ENCODE measurements around the gene FGFR3. TPM values are rescaled to one million over a fixed set of nuclear protein-coding genes. Genes with fewer than 3 reads are reported as not detected.

FGFR3 gene
- total and polyA plus RNA-seq, 10 of the 15 experiments (the other 5 are each of a cell fraction or from before 2014, with no cell fraction given) = 0.05 to 0.33 (median 0.18) TPM; not detected in 6

GRCh38 chr4:1753697-1754311 lies 39.3 kb upstream of the FGFR3 start (continued):
- TF ChIP-seq USF1 (IDR thresholded peaks at IDR 0.05; ENCODE audit: borderline replicate concordance, extremely low read length, insufficient read depth, low read depth, low read length) (no peak), BRCA1 (IDR thresholded peaks at IDR 0.05; ENCODE audit: low read depth, low read length) (no peak), SIX5 (IDR thresholded peaks at IDR 0.05; ENCODE audit: low read depth, low read length, severe bottlenecking) (no peak), ZBED1 (IDR thresholded peaks at IDR 0.05; ENCODE audit: borderline replicate concordance) (no peak), ZNF274 (IDR thresholded peaks at IDR 0.05; ENCODE audit: insufficient read depth, insufficient read length) (no peak), EGR1 (IDR thresholded peaks at IDR 0.05; ENCODE audit: borderline replicate concordance in 1 of 2, low read depth in 2 of 2, low read length in 2 of 2) (no peak)

- Histone ChIP-seq H3K4me2 (ENCODE audit: control insufficient read depth, insufficient read depth) (no peak overlapping the region), H3K27ac (ENCODE audit: control insufficient read depth, insufficient read depth) (no peak overlapping the region), H3K27me3 (replicated peaks in 1 of 2; ENCODE audit: control insufficient read depth in 2 of 2, insufficient read depth in 2 of 2, low read length in 1 of 2) (no peaks in the 10 kb centered on the region), H3K4me3 (no peak overlapping the region), H3K9ac (ENCODE audit: control insufficient read depth, insufficient read depth, low read length) (no peak overlapping the region), H3K4me1 (ENCODE audit: control insufficient read depth, insufficient read depth, low read length) (no peaks in the 10 kb centered on the region), H3K79me2 (ENCODE audit: control insufficient read depth, insufficient read depth, low read length) (no peaks in the 10 kb centered on the region), H3K36me3 (ENCODE audit: control insufficient read depth in 2 of 2, insufficient read depth in 2 of 2, low read length in 1 of 2) (no peaks in the 10 kb centered on the region), H3K9me3 (replicated peaks; ENCODE audit: control insufficient read depth, insufficient read depth, low read length) (no peaks in the 10 kb centered on the region), H4K20me1 (ENCODE audit: control insufficient read depth, insufficient read depth) (no peaks in the 10 kb centered on the region), H2AFZ (ENCODE audit: control insufficient read depth, low read depth, low read length) (no peak overlapping the region)
- ATAC-seq (peak; percentile 12), DNase-seq (ENCODE audit: low read depth, low spot score) (no peak), FAIRE-seq (no peak)
- no TSS peak for BruUV-seq (replicated peaks)
- ChIA-PET RAD21 (ENCODE audit: unreplicated experiment) (no interaction called here), SMC1A (ENCODE audit: uncharacterized antibody, unreplicated experiment) (no interaction called here), POLR2A (no interaction called here), CTCF (interaction anchor here (1.0 kb wide), 1 partner anchor 470 kb away, joined by 3 read pairs; no protein-coding TSS in a partner anchor)
- TF ChIP-seq NFYB (IDR thresholded peaks at IDR 0.05; ENCODE audit: insufficient read depth, low read depth, low read length) (no peak), ATF2 (IDR thresholded peaks at IDR 0.05; ENCODE audit: low read length) (no peak), BMI1 (IDR thresholded peaks at IDR 0.05; ENCODE audit: borderline replicate concordance) (no peak), GATAD2B (conservative IDR thresholded peaks at IDR 0.05; ENCODE audit: low read depth) (no peak), RELB (IDR thresholded peaks at IDR 0.05; ENCODE audit: low read depth) (no peak), NR2F1 (conservative IDR thresholded peaks at IDR 0.05) (no peak), TAF1 (IDR thresholded peaks at IDR 0.05; ENCODE audit: borderline replicate concordance, low read depth, low read length) (no peak), KDM1A (IDR thresholded peaks at IDR 0.05; ENCODE audit: borderline replicate concordance) (no peak), WRNIP1 (IDR thresholded peaks at IDR 0.05; ENCODE audit: borderline replicate concordance, low read depth, low read length) (no peak), E2F4 (IDR thresholded peaks at IDR 0.05; ENCODE audit: low read depth, low read length) (no peak), HDAC6 (IDR thresholded peaks at IDR 0.05; ENCODE audit: unreplicated experiment) (no peak)
- intact Hi-C loops (cut with micrococcal nuclease; ENCODE audit: unreplicated experiment) (no loop called here), in situ Hi-C loops (cut with MboI) (no loop called here)
- WGBS (ENCODE audit: insufficient coverage, insufficient replicate concordance, low lambda C conversion rate, missing lambda C conversion rate) = 16% methylated on average over 5 of the region's 5 CpGs
Measured at GRCh38 chr4:1754336-1754735, 38.8 kb upstream of the FGFR3 start.
